Measurements from ENCODE around the gene CLDN18. TPM values are rescaled to one million over a fixed set of nuclear protein-coding genes. Genes with fewer than 3 reads are reported as not detected.

CLDN18 gene
- total RNA-seq, 2 experiments from 2014 or later = not detected

GRCh38 chr3:138059261-138059660 lies 49.3 kb downstream of the CLDN18 start:
- Histone ChIP-seq H3K4me3 (ENCODE audit: low read depth, low read length, poor library complexity, severe bottlenecking) (no peak overlapping the region), H3K9me3 (ENCODE audit: low read length) (no peaks in the 10 kb centered on the region), H3K4me2 (ENCODE audit: low read length) (no peak overlapping the region), H4K20me1 (ENCODE audit: insufficient read depth, low read length) (no peaks in the 10 kb centered on the region; the same call in 1 of the 2 replicates), H3K4me1 (ENCODE audit: insufficient read depth, low read length, poor library complexity, severe bottlenecking) (peaks cover 8% of the 10 kb centered on the region), H3K27ac (ENCODE audit: low read depth, low read length, poor library complexity, severe bottlenecking) (no peak overlapping the region), H3K9me2 (ENCODE audit: insufficient read depth, low read length) (no peaks in the 10 kb centered on the region), H2AFZ (ENCODE audit: low read length) (no peak overlapping the region), H3K36me3 (ENCODE audit: insufficient read depth, low read length) (no peaks in the 10 kb centered on the region), H3K79me2 (ENCODE audit: insufficient read depth, low read depth, low read length) (no peaks in the 10 kb centered on the region)
- ChIA-PET CTCF (ENCODE audit: unreplicated experiment) (no interaction called here), POLR2A (interaction anchor here (1.0 kb wide), 1 partner anchor 26 kb away, joined by 3 read pairs; no protein-coding TSS in a partner anchor)
- TF ChIP-seq CTCF (conservative IDR thresholded peaks at IDR 0.05; ENCODE audit: low read length) = no peak
- no peak for TF ChIP-seq EZH2phosphoT487 (IDR thresholded peaks at IDR 0.05; ENCODE audit: borderline replicate concordance, low read depth, low read length)
- BruUV-seq (replicated peaks) = no TSS peak
- intact Hi-C loops (cut with micrococcal nuclease; ENCODE audit: unreplicated experiment) = no loop called here
- no peak for DNase-seq (ENCODE audit: low spot score)

GRCh38 chr3:138060792-138061191 lies 50.8 kb downstream of the CLDN18 start:
- H3K79me2 ChIP-seq (ENCODE audit: insufficient read depth, low read depth, low read length) = no peaks in the 10 kb centered on the region
- no peaks in the 10 kb centered on the region for H3K9me2 ChIP-seq (ENCODE audit: insufficient read depth, low read length)
- peaks cover 8% of the 10 kb centered on the region for H3K4me1 ChIP-seq (ENCODE audit: insufficient read depth, low read length, poor library complexity, severe bottlenecking)
- H2AFZ ChIP-seq (ENCODE audit: low read length) = no peak overlapping the region
- ChIA-PET POLR2A (no interaction called here), CTCF (ENCODE audit: unreplicated experiment) (no interaction called here)
- H3K36me3 ChIP-seq (ENCODE audit: insufficient read depth, low read length) = no peaks in the 10 kb centered on the region
- no TSS peak for BruUV-seq (replicated peaks)
- TF ChIP-seq CTCF (conservative IDR thresholded peaks at IDR 0.05; ENCODE audit: low read length) (no peak), EZH2phosphoT487 (IDR thresholded peaks at IDR 0.05; ENCODE audit: borderline replicate concordance, low read depth, low read length) (no peak)
- H3K4me3 ChIP-seq (ENCODE audit: low read depth, low read length, poor library complexity, severe bottlenecking) = no peak overlapping the region
- no peak overlapping the region for H3K4me2 ChIP-seq (ENCODE audit: low read length)
- no peak overlapping the region for H3K27ac ChIP-seq (ENCODE audit: low read depth, low read length, poor library complexity, severe bottlenecking)
- intact Hi-C loops (cut with micrococcal nuclease; ENCODE audit: unreplicated experiment) = loop anchor here (10.0 kb wide), 3 partner anchors 354 to 854 kb away; partner anchors contain the start of gene CEP70
- H4K20me1 ChIP-seq (ENCODE audit: insufficient read depth, low read length) = no peaks in the 10 kb centered on the region; the same call in 1 of the 2 replicates
- no peaks in the 10 kb centered on the region for H3K9me3 ChIP-seq (ENCODE audit: low read length)
- DNase-seq (ENCODE audit: low spot score) = peak; percentile 5

GRCh38 chr3:138062037-138062436 lies 52.1 kb downstream of the CLDN18 start:
- DNase-seq (ENCODE audit: low spot score) = no peak
- no peak overlapping the region for H3K4me2 ChIP-seq (ENCODE audit: low read length)
- no peak overlapping the region for H2AFZ ChIP-seq (ENCODE audit: low read length)
- intact Hi-C loops (cut with micrococcal nuclease; ENCODE audit: unreplicated experiment) = loop anchor here (10.0 kb wide), 3 partner anchors 353 to 853 kb away; partner anchors contain the start of gene CEP70
- H3K36me3 ChIP-seq (ENCODE audit: insufficient read depth, low read length) = no peaks in the 10 kb centered on the region
- TF ChIP-seq CTCF (conservative IDR thresholded peaks at IDR 0.05; ENCODE audit: low read length) = no peak
- TF ChIP-seq EZH2phosphoT487 (IDR thresholded peaks at IDR 0.05; ENCODE audit: borderline replicate concordance, low read depth, low read length) = no peak
- H3K9me3 ChIP-seq (ENCODE audit: low read length) = no peaks in the 10 kb centered on the region
- POLR2A ChIA-PET = no interaction called here
- H3K9me2 ChIP-seq (ENCODE audit: insufficient read depth, low read length) = no peaks in the 10 kb centered on the region
- CTCF ChIA-PET (ENCODE audit: unreplicated experiment) = no interaction called here
- H3K4me3 ChIP-seq (ENCODE audit: low read depth, low read length, poor library complexity, severe bottlenecking) = no peak overlapping the region
- H4K20me1 ChIP-seq (ENCODE audit: insufficient read depth, low read length) = no peaks in the 10 kb centered on the region; the same call in 1 of the 2 replicates
- H3K79me2 ChIP-seq (ENCODE audit: insufficient read depth, low read depth, low read length) = no peaks in the 10 kb centered on the region
- BruUV-seq (replicated peaks) = no TSS peak
- peaks cover 8% of the 10 kb centered on the region for H3K4me1 ChIP-seq (ENCODE audit: insufficient read depth, low read length, poor library complexity, severe bottlenecking)
- no peak overlapping the region for H3K27ac ChIP-seq (ENCODE audit: low read depth, low read length, poor library complexity, severe bottlenecking)

Data from OCI-LY7 (cell line).